Measurements from ENCODE around the gene FEN1.

The FEN1 gene

DNA sequence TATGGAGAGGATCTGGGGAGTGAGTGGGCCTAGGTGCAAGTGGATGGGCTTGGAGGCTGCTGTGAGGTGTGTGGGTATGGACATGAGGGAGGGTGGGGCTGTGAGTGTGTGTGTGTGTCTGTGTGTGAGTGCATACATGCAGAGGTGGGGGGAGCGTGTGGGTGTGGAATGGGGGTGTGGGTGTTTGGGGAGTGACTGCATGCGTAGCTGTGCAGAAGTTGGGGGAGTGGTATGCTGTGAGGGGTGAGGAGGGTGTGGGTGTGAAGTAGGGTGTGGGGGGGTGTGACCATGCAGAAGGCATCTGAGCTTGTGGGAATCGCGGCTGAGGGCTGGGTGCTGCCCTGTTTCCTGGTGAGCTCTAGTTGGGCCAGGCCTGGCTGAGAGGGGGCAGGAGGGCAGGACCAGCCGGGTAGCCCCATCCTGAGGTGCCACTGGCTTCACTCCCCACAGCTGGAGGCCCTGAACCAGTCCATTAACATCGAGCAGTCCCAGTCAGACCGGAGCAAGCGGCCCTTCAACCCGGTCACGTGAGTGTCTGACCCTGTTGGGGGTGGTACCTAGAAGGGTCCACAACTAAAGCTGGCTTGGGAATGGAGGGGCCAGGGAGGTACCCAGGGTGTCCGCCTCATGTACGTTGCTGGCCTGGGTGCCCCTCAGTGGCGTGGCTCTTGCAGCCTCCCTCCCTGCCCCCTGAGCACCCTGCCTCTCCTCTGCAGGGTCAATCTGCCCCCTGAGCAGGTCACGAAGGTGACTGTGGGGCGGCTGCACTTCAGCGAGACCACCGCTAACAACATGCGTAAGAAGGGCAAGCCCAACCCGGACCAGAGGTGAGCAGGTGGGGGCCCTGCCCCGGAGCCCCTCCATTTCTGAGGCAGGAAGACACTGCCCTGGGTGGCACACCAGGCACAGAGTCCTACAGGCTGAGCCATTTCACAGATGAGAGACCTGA lies 16.8 kb upstream of the FEN1 start:
- no peak for DNase-seq (ENCODE audit: low read depth)

DNA sequence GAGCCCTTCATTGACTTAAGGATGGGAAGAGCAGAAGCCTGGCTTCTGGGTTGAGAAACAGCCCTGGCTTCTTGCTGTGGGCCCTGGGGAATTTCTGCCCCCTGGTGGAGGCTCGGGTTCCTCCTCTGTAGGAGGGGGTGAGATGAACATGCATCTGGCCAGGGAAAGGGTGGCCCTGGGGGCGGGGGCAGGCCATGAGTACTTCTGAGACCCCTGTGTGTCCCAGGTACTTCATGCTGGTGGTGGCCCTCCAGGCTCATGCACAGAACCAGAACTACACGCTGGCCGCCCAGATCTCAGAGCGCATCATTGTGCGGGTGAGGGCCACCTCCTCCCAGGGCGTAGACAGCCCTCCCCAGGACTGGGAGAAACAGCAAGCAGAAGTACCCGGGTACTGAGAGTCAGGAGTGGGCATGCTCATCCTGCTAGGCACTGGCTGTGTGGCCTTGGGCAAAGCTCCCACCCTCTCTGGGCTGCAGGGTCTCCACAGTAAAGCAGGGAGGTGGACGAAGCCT lies 16.1 kb upstream of the FEN1 start:
- peak; percentile 27 for DNase-seq (ENCODE audit: low read depth)

DNA sequence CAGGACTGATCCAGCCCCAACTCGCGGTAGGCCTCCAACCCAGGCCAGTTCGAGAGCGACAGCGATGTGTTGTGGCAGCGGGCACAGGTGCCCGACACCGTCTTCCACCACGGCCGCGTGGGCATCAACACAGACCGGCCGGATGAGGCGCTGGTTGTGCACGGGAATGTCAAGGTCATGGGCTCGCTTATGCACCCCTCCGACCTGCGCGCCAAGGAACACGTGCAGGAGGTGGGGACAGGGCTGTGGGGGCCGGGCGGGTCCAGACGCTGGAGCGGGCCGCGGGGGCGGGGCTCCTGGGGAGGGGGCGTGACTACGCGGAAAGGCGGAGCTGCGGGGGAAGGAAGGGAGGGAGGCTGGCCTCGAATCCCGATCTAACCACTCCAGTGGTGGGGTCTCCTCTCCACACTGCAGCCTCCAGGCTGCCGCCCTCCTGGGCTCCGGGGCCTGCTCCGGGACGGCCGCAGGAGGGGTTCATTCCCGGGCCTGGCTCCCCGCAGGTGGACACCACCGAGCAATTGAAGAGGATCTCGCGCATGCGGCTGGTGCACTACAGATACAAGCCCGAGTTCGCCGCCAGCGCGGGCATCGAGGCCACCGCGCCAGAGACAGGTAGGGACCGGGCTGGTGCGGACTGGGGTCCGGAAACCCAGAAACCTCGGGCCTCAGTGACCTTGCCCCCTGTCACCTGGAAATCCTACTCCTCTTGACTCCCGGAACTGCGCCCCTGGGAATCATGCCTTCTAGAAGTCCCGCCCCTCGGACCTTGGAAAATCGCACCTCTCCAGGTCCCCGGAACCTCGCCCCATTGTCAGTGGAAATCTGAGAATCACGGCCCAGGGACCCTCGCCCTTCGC lies 15.2 kb upstream of the FEN1 start:
- DNase-seq (ENCODE audit: low read depth): no peak

DNA sequence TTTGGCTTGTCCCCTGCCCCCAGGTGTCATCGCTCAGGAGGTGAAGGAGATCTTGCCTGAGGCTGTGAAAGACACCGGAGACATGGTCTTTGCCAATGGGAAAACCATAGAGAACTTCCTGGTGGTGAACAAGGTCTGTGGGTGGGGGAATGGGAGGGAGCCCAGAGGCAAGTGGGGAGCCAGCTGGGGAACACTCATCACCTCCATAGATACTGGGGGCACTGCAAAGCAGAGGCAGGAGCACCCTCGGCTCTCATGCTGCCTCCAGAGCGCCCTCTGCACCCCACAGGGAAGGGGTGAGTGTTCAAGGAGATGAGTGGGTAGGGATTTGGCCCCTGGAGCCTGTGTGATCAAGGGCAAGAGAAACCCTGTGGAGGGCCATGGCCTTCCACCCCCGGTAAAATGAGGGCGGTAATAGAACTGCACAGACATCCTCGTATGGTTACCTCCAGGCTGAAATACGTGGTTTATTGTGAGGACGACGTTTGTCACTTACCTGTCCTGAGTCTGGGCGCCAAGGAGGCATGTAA lies 14.3 kb upstream of the FEN1 start:
- DNase-seq (ENCODE audit: low read depth): no peak

DNA sequence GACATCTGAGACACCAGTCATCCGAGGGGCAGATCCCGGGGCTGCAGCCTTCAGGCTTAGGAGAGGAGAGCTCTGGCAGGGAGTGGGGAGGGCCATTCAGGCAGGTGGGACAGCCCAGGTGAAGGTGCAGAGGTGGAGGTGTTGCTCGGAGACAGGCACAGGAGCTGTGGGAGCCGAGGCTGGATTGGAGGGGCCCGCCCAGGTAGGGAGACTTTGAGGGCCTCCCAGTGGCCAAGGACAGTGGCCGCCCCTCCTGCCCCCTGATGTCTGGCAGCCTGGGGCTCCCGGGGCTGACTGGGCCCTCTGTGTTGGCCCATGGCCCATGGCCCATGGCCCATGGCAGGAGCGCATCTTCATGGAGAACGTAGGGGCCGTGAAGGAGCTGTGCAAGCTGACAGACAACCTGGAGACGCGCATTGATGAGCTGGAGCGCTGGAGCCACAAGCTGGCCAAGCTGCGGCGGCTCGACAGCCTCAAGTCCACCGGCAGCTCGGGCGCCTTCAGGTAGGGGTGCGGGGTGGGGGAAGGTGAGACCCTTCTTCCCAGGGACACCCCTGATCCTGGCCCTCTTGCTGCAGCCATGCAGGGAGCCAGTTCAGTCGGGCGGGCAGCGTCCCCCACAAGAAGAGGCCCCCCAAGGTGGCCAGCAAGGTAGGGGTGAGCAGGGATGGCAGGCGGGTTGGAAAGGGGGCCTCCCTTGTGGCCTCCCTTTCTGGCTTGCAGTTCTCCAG lies 13.6 kb upstream of the FEN1 start:
- DNase-seq (ENCODE audit: low read depth): no peak

DNA sequence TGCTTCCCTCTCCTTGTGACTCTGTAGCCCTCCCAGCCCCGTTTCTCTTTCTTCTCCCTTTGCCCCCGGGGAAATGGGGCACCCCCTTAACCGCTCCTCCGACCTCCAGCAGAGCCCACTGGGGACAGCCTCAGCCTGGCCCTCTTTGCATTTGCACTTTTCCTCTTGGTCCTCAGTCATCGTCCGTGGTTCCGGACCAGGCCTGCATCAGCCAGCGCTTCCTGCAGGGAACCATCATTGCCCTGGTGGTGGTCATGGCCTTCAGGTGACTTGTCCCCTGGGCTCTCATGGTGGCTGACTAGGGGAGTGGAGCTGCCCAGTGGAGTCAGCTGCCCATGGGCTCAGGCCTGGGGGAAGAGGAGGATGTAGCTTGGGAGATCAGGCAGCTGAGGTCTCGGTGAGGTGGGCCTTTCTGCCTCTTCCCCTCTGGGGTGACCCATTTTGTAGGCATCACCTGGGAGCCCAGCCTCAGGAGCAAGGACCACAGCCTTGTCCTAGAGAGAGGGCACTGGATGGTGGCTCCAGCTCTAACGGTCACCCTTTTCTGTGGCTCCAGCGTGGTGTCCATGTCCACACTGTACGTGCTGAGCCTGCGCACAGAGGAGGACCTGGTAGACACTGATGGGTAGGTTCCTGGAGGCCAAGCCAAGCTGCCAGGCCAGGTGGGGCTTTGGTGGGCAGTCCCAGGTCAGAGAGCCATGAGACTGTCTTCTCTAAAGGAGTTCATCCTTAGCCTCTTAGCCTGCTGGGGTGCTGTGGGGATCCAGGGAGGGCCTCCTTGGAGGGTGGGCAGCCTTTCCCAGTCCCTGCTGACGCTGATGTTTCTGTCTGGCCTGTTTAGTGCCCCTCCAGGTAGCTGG lies 12.8 kb upstream of the FEN1 start:
- DNase-seq (ENCODE audit: low read depth): no peak

DNA sequence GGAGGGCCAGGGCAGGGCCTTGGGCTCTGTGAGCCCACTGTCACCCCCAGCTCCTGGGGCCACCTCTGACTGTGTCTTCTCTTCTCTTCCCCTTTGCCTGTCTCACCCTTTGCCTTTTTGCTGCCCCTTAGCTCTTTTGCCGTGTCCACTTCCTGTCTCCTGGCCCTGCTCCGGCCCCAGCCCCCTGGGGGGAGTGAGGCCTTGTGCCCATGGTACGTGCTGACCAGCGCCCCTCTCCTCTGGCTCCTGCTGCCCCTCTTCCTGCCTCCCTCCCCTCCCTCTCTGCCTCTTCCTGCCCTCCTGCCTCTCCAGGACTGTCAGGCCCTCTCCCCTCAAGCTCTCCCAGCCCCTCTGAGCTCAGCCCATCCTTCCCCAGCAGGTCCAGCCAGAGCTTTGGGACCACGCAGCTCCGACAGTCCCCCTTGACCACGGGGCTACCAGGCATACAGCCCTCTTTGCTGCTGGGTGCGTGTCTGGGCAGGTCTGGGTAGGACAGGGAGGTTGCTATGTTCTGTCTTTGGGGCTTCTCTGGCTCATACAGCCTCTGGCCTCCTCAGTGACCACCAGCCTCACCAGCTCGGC lies 12.0 kb upstream of the FEN1 start:
- DNase-seq (ENCODE audit: low read depth): no peak

DNA sequence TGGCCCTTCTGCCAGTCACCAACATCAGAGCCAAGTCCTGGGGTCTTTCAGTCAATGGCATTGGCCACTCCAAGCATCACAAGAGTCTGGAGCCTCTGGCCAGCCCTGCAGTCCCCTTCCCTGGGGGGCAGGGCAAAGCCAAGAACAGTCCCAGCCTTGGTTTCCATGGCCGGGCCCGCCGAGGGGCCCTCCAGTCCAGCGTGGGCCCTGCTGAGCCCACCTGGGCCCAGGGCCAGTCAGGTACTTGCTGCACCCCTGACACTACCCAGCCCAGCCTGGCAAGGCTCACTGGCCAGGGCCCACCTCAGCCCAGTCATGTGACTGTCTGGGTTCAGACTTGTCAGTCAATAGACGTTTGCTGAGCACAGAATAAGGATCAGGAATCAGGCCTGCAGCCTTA lies 11.1 kb upstream of the FEN1 start:
- no peak for DNase-seq (ENCODE audit: low read depth)

DNA sequence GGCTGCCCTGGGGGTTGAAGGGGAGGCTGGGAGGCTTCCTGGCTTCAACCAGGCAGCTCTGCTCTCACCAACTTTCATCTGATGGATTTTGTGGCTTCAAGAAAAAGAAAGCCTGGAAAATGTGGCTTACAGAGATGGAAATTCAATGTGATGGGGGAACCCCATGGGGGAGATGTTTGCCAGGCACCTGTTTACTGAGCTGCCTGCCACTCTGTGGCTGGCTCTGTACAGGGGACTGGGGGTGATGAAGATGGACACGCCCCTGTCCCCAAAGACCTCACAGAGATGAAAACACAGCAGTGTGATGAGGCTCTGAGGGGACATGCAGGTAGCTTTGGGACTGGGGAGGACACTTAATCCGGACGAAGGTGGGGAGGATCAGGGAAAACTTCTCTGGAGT lies 10.4 kb upstream of the FEN1 start:
- no peak for DNase-seq (ENCODE audit: low read depth)

DNA sequence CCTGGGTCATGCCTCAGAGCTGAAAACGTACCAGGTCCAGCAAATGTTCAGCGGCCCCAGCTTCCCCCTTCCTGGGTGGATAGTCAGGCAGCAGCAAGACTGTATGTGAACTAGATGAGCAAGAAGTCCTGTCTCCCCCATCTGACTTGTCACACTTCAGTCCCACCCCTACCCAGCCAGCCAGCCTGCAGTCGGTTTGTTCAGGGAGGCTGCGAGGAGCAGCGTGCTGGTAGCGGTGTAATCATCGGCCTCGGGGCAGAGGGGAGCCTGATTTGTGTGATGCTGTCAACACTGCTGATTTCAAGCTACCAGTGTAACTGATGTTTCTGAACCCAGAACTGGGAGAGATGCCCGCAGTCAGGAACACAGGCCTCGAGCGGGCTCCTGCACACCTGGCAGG lies 9.9 kb upstream of the FEN1 start:
- DNase-seq (ENCODE audit: low read depth): no peak

DNA sequence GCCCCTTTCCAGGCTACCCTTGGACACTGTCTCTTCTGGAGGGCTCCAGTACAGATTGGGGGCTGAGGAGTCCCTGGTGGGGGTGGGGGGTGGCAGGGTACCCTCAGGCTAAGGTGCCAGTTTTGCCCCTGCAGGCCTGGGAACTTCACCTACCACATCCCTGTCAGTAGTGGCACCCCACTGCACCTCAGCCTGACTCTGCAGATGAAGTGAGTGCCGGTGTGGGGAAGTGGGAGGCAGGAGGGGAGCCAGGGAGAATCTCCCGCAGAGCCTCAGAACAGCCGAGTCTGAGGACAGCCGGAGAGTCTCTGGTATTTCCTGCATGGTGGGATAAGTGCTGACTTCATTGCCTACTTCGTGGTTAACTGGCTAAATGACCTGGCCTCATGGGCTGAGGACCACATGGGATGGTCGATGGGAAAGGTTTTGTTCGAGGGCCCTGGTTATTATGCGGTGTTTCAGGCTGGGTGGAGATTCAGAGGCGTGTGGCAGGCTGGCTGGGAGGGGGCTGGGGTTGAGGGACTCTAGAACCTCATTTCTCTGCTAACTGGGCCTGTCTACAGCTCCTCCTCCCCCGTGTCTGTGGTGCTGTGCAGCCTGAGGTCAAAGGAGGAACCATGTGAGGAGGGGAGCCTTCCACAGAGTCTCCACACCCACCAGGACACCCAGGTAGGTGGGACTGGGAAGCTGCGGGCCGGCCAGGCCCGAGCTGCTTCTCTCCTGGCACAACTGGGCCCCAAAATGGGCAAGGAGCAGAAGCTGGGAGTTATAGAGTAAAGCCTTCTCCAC lies 8.8 kb upstream of the FEN1 start:
- DNase-seq (ENCODE audit: low read depth): no peak

DNA sequence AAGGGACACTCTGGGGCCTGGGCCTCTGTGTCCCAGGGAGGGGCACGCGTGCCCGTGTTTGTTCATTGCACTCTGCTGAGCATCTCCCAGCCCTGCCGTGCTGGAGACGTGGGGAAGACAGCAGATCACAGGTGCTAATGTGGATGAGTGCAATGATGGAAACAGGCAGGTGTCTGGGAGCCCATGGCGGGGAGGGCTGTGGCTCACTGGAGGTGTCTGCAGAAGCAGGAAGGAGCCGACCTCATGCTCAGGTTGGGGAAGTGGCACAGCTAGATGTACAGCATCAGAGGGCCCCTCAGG lies 8.3 kb upstream of the FEN1 start:
- DNase-seq (ENCODE audit: low read depth): no peak

DNA sequence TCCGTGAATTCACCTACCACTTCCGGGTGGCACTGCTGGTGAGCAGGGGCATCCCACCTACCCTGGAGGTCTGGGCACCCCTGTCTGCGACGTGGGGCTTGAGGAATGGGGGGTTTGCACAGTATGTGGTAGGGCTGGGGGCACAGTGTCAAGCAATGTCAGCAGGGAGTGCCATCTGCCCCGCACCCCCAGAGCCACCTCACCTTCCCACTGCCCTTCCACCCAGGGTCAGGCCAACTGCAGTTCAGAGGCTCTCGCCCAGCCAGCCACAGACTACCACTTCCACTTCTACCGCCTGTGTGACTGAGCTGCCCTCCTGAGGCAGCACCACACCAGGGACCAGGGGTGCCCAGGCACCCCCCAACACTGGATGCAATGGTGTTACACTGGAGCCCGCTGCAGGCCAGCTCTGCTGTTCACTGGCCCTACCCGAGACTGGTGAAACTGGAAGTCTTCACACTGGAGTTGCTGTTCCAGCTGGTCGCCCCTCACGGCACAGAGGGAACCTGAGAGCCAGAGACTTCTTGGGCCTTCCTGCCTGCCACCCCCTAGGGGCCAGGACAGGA lies 6.8 kb upstream of the FEN1 start:
- DNase-seq (ENCODE audit: low read depth): no peak

DNA sequence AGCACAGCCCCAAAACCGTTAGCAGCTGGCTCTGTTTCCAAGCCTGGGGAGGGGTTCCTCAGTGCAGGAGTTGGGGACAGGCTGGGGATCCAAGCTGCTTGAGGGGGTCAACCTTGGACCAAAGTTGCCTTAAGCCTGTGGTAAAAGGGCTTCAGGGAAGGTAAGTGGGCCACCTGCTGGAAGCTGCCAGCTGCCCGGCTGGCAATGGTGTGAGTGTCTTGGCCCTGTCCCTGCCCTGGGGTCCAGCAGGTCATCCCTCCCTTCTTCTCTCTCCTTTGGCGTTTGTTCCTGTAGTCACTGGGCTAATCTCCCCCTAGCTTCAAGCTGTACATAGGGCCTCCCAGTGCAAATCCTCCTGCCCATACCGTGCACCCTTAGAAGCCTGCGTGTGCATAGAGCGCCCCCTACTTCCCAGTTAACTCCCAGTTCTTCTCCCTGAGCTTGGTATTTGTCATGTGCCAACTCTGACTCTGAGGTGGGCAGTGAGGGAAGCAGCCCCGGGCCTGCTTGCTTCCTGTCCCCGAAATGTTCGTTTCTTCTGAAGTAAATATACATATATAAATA lies 4.7 kb upstream of the FEN1 start:
- peak; percentile 18 for DNase-seq (ENCODE audit: low read depth)

DNA sequence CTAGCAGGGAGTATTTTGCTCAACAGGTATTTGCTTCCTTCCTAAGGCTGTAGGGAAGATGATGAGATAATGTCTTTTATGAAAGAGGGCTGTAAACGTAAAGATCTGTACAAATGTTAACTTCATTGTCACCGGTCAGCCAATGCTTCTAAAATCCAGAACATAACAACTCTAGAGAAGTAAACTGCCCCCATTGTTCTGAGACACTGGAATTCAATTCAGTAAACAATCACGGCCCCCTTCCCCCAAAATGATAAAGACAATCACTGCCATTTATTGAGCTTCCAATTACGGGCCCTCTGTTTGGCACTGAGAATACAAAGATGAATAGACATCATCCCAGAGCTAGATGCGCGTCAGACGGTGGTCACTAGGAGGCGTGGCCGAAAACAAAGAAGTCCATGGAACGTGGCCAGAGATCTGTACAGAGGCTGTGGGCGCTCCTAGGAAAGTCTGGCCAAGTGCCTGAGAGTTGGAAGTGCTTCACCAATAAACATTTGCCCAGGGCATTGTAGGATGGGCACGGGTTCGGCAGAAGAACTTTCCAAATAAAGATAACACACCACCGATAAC lies 888 bp upstream of the FEN1 start:
- peak; percentile 71 for DNase-seq (ENCODE audit: low read depth)

DNA sequence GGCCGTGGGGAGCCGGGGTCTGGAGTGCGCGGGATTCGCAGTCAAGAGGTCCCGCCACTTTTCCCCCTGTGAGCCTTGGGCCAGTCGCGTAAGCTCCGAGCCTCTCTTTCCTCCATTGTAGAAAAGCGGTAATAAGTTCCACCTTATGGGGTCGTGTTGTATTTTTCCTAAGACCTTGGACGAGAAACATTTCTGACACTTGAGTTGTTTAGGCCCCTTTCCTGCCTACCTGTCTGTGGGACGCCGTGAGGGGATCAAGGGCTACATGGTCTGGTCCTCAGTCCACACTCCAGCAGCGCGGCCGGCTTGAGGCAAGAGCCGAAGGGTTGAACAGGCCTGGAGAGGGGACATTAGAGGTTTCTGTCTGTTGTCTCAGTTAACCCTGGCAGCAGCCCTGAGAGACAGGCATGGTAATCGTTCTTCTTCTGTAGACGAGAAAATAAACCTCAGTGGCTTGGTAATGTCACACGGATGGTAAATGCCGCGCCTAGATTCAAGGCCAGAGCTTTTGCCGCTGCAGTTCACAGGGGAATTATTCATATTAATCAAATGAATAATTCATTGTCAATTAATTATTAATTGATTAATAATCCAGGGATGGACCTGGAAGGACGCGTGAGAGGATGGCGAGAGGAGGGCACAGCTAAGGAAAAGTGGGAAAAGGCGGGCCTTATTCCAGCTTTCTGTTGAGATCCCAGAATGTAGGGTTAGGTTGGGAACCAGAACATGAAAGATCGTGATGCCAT lies 545 bp downstream of the FEN1 start:
- DNase-seq (ENCODE audit: low read depth): no peak

DNA sequence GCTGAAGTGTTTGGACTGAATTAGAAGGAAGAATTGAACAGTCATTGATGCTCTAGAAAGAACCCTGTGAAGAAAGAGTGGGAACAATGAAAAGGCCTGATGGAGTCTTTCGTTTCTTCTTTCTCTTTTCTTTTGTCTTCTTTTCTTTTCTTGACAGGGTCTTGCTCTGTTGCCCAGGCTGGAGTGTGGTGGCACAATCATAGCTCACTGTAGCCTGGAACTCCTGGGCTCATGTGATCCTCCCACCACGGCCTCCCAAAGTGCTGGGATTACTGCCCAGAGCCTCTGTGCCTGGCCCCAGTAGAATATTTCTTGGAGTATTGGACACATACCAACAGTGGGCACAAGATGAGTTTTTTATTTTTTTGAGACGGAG lies 1.1 kb downstream of the FEN1 start:
- no peak for DNase-seq (ENCODE audit: low read depth)

DNA sequence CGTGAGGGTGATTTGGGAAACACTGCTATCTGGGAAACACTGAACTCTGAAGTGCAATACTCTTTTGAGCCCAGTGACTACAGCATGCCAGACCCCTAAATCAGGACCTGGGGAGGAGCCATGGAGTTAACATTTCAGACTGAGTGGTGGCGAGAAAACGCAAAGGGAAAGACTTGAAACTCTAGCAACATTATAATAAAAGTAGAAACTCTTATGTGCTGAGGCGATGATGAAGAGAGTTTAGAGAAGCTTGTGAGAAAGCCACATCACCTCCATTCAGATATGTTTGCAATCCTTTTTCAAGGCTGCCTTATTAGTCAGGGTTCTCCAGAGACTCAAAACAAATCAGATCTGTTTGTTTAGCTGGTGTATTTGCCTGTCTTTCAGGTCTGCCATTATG lies 1.9 kb downstream of the FEN1 start:
- DNase-seq (ENCODE audit: low read depth): no peak

All from fibroblast of the conjunctiva (primary cell).